Thyroid gland (tissue), 4 donors: ENCODE data around the gene ANKRD34B. TPM values are rescaled to one million over a fixed set of nuclear protein-coding genes. Genes with fewer than 3 reads are reported as not detected.

Experiments
- DNase-seq, 2 donors: peaks; one replicate each; pipeline ENCODE4 v3.0.0-alpha.2; 2019
- H3K27ac ChIP-seq, 3 donors: fragments of 200-600 bp; sonication (generic); 1 replicate in 2 of 3; 2 replicates in 1 of 3; pipeline ENCODE4 v1.5.1; 2016 to 2019; ENCODE audit warnings: mild to moderate bottlenecking in 1 of 3, moderate library complexity in 1 of 3
- H3K27me3 ChIP-seq: fragments of 200-600 bp; sonication (generic); one replicate; pipeline ENCODE4 v1.5.1; 2019
- H3K36me3 ChIP-seq, 2 donors: fragments of 200-600 bp; sonication (generic); one replicate each; pipeline ENCODE4 v1.5.1; 2016 to 2019
- H3K4me1 ChIP-seq, 2 donors: fragments of 200-600 bp; sonication (generic); one replicate each; pipeline ENCODE4 v1.5.1; 2017 to 2019
- H3K4me3 ChIP-seq, 3 donors: fragments of 200-600 bp; sonication (generic); replicated peaks in 1 of 3; 1 replicate in 2 of 3; 2 replicates in 1 of 3; pipeline ENCODE4 v1.5.1; 2016; ENCODE audit warnings: mild to moderate bottlenecking in 1 of 3
- H3K9me3 ChIP-seq: fragments of 200-600 bp; sonication (generic); one replicate; pipeline ENCODE4 v1.5.1; 2017
- CTCF ChIP-seq, 6 experiments: fragments of 200-600 bp in 3 of 6; fragments of 450-650 bp in 3 of 6; sonication (generic) in 3 of 6; IDR thresholded peaks; one replicate each; pipeline ENCODE4 v1.5.1; 2016 to 2019; ENCODE audit warnings: antibody characterized with exemption in 6 of 6, mild to moderate bottlenecking in 2 of 6, inconsistent platforms in 1 of 6, moderate library complexity in 1 of 6
- POLR2A ChIP-seq, 2 donors: fragments of 450-650 bp; IDR thresholded peaks; one replicate each; pipeline ENCODE4 v1.6.1; 2017; ENCODE audit warnings: antibody characterized with exemption in 2 of 2, mild to moderate bottlenecking in 2 of 2, moderate library complexity in 1 of 2
- WGBS, 2 donors: methylation state at CpG; one replicate each; pipeline ENCODE4 v1.1.5; 2017; 5-methylcytosine and 5-hydroxymethylcytosine counted together
- intact Hi-C: fragments of 100-400 bp; cut with DNase I; formaldehyde crosslinking; loops from one replicate; pipeline ENCODE4 v1.15.1; 2023
- total RNA-seq, 4 donors: library from RNA; depleted of rRNA; stranded (reverse); fragments of >200 nt; gene quantifications; one replicate each; pipeline ENCODE4 v1.2.3, GENCODE V29; 2016

Gene ANKRD34B
- not detected for total RNA-seq

GRCh38 chr5:80569961-80570786, at the start of gene ANKRD34B:
Gene ANKRD34B, minus strand, starts transcription at chr5:80570280. Its CDS starts 10,261 bp downstream, at chr5:80560019.
- H3K9me3 ChIP-seq: no peaks in the 10 kb centered on the region
- no peak for TF ChIP-seq CTCF (IDR thresholded peaks at IDR 0.05)
- no peak for TF ChIP-seq POLR2A (IDR thresholded peaks at IDR 0.05)
- peaks cover 8% of the 10 kb centered on the region for H3K27me3 ChIP-seq
- intact Hi-C loops: no loop called here
- H3K27ac ChIP-seq: no peak within 1 kb of the TSS
- DNase-seq: peak in 1 of 2 donors; percentile 6
- H3K4me3 ChIP-seq: peak within 1 kb of the TSS in 1 of 3 donors; percentile 6
- peaks cover 0 to 15% of the 10 kb centered on the region in 2 donors for H3K4me1 ChIP-seq
- WGBS, 2 donors: 4 to 5% methylated on average over 24 to 27 of the region's 73 CpGs
- no peaks in the 10 kb centered on the region for H3K36me3 ChIP-seq

GRCh38 chr5:80619086-80619485, 49.0 kb upstream of the ANKRD34B start:
- Histone ChIP-seq H3K4me3 (no peak overlapping the region), H3K27ac (no peak overlapping the region), H3K36me3 (no peaks in the 10 kb centered on the region), H3K27me3 (no peaks in the 10 kb centered on the region), H3K9me3 (no peaks in the 10 kb centered on the region), H3K4me1 (no peaks in the 10 kb centered on the region)
- no peak for DNase-seq
- intact Hi-C loops: no loop called here
- TF ChIP-seq CTCF (IDR thresholded peaks at IDR 0.05): no peak
- TF ChIP-seq POLR2A (IDR thresholded peaks at IDR 0.05): no peak
- 91 to 96% methylated on average over 1 of the region's 1 CpG for WGBS, 2 donors

- Histone ChIP-seq H3K9me3 (no peaks in the 10 kb centered on the region), H3K4me3 (no peak overlapping the region), H3K27ac (no peak overlapping the region), H3K27me3 (no peaks in the 10 kb centered on the region), H3K4me1 (no peaks in the 10 kb centered on the region), H3K36me3 (no peaks in the 10 kb centered on the region)
- TF ChIP-seq POLR2A (IDR thresholded peaks at IDR 0.05): no peak
- TF ChIP-seq CTCF (IDR thresholded peaks at IDR 0.05): no peak
- 95 to 99% methylated on average over 4 of the region's 4 CpGs for WGBS, 2 donors
- intact Hi-C loops: no loop called here
- DNase-seq: no peak
Observed at GRCh38 chr5:80618438-80618837, 48.4 kb upstream of the ANKRD34B start.

GRCh38 chr5:80615266-80615914, 45.3 kb upstream of the ANKRD34B start:
- no peaks in the 10 kb centered on the region for H3K4me1 ChIP-seq
- intact Hi-C loops: no loop called here
- H3K9me3 ChIP-seq: no peaks in the 10 kb centered on the region
- no peak overlapping the region for H3K27ac ChIP-seq
- no peaks in the 10 kb centered on the region for H3K27me3 ChIP-seq
- no peak for TF ChIP-seq CTCF (IDR thresholded peaks at IDR 0.05)
- no peak for TF ChIP-seq POLR2A (IDR thresholded peaks at IDR 0.05)
- 73 to 79% methylated on average over 16 to 17 of the region's 17 CpGs for WGBS, 2 donors
- no peak for DNase-seq
- H3K36me3 ChIP-seq: no peaks in the 10 kb centered on the region
- no peak overlapping the region for H3K4me3 ChIP-seq

GRCh38 chr5:80609692-80610091, 39.6 kb upstream of the ANKRD34B start:
- no peak for DNase-seq
- Histone ChIP-seq H3K27ac (no peak overlapping the region), H3K4me1 (no peaks in the 10 kb centered on the region), H3K9me3 (no peaks in the 10 kb centered on the region), H3K27me3 (no peaks in the 10 kb centered on the region), H3K4me3 (no peak overlapping the region), H3K36me3 (no peaks in the 10 kb centered on the region)
- 73 to 79% methylated on average over 1 of the region's 1 CpG for WGBS, 2 donors
- intact Hi-C loops: no loop called here
- TF ChIP-seq CTCF (IDR thresholded peaks at IDR 0.05): no peak
- no peak for TF ChIP-seq POLR2A (IDR thresholded peaks at IDR 0.05)
